Activated B cell treated with CpG ODN at 0.5 μM for 24 hours (primary cell): Measurements from ENCODE around the gene TMEM95. TPM values are rescaled to one million over a fixed set of nuclear protein-coding genes. Genes with fewer than 3 reads are reported as not detected.
A peak's percentile ranks its signal among the peaks of the same experiment; 100 is the strongest.

Experiments used
- ATAC-seq: fragments of 200-7000 bp; cut with Tn5 transposase; one replicate; pipeline ENCODE4 v1.10.0; 2021; ENCODE audit warnings: low read depth, mild to moderate bottlenecking, moderate library complexity
- CTCF ChIA-PET: fragments of 350-600 bp; sonication (Branson Sonifier 250); formaldehyde crosslinking; loops from one replicate; lab custom pipeline; 2021; ENCODE audit warnings: antibody characterized with exemption; lab: Charles Lee
- POLR2A ChIA-PET: fragments of 350-600 bp; sonication (Branson Sonifier 250); formaldehyde crosslinking; loops from one replicate; lab custom pipeline; 2021; ENCODE audit warnings: antibody characterized with exemption; lab: Charles Lee
- DNase-seq: peaks from one replicate; pipeline ENCODE4 v3.0.0; 2022
- H3K27ac Mint-ChIP-seq: one replicate; pipeline ENCODE4 v1.8.0; 2020; ENCODE audit warnings: mixed read lengths
- H3K27me3 Mint-ChIP-seq: one replicate; pipeline ENCODE4 v1.8.0; 2021; ENCODE audit warnings: mixed read lengths
- H3K36me3 Mint-ChIP-seq: one replicate; pipeline ENCODE4 v1.8.0; 2021; ENCODE audit warnings: low read depth, mixed read lengths
- H3K4me1 Mint-ChIP-seq: one replicate; pipeline ENCODE4 v1.8.0; 2021; ENCODE audit warnings: mixed read lengths
- H3K4me3 Mint-ChIP-seq: one replicate; pipeline ENCODE4 v1.8.0; 2020; ENCODE audit warnings: mild to moderate bottlenecking, mixed read lengths
- H3K9me3 Mint-ChIP-seq: one replicate; pipeline ENCODE4 v1.8.0; 2020; ENCODE audit warnings: mixed read lengths
- CTCF ChIP-seq: fragments of 200-600 bp; IDR thresholded peaks from one replicate; pipeline ENCODE4 v1.8.0; 2022; ENCODE audit warnings: antibody characterized with exemption, mild to moderate bottlenecking
- intact Hi-C: fragments of 100-400 bp; cut with micrococcal nuclease; formaldehyde crosslinking; loops from one replicate; pipeline ENCODE4 v1.15.1; 2024
- total RNA-seq: library from RNA; stranded (reverse); gene quantifications from 2 replicates; pipeline ENCODE4 v1.2.3, GENCODE V29; 2022

TMEM95 gene
- total RNA-seq, 1 donor from 2014 or later = not detected

GRCh38 chr17:7323731-7324437 lies 31.1 kb upstream of the TMEM95 start:
- Mint-ChIP-seq H3K9me3 (no peaks in the 10 kb centered on the region), H3K36me3 (peaks cover 71% of the 10 kb centered on the region), H3K4me3 (no peak overlapping the region), H3K27me3 (no peaks in the 10 kb centered on the region), H3K4me1 (peaks cover 15% of the 10 kb centered on the region), H3K27ac (no peak overlapping the region)
- intact Hi-C loops = loop anchor here (1.0 kb wide), 3 partner anchors 21 to 43 kb away; partner anchors contain the start of genes KCTD11 and SLC2A4
- DNase-seq (peak; percentile 62), ATAC-seq (peak; percentile 41)
- peak; percentile 64 for TF ChIP-seq CTCF
- ChIA-PET POLR2A (interaction anchor here (0.9 to 1.3 kb wide), 3 partner anchors 8 to 27 kb away, joined by 3 to 7 read pairs (median 4); partner anchors contain the start of gene ACAP1), CTCF (interaction anchor here (0.7 to 2.2 kb wide), 6 partner anchors 10 to 26 kb away, joined by 3 to 18 read pairs (median 5); partner anchors contain the start of gene ACAP1)

- Mint-ChIP-seq H3K27me3 (no peaks in the 10 kb centered on the region), H3K9me3 (no peaks in the 10 kb centered on the region), H3K4me3 (no peak overlapping the region), H3K36me3 (peaks cover 72% of the 10 kb centered on the region), H3K4me1 (peaks cover 16% of the 10 kb centered on the region), H3K27ac (no peak overlapping the region)
- ChIA-PET CTCF (interaction anchor here (0.7 to 2.2 kb wide), 8 partner anchors 9 to 151 kb away, joined by 3 to 18 read pairs (median 3); partner anchors contain the start of genes ACAP1 and GPS2), POLR2A (interaction anchor here (0.7 to 3.6 kb wide), 6 partner anchors 8 to 27 kb away, joined by 3 to 20 read pairs (median 4); partner anchors contain the start of gene ACAP1)
- no peak for ATAC-seq
- no peak for DNase-seq
- TF ChIP-seq CTCF = no peak
- intact Hi-C loops = loop anchor here (1.0 kb wide), 3 partner anchors 21 to 43 kb away; partner anchors contain the start of genes KCTD11 and SLC2A4
Observed at GRCh38 chr17:7324438-7324779, 30.5 kb upstream of the TMEM95 start.

- Mint-ChIP-seq H3K27ac (no peak overlapping the region), H3K9me3 (no peaks in the 10 kb centered on the region), H3K4me3 (no peak overlapping the region), H3K36me3 (peaks cover 76% of the 10 kb centered on the region), H3K4me1 (peaks cover 22% of the 10 kb centered on the region), H3K27me3 (no peaks in the 10 kb centered on the region)
- intact Hi-C loops = no loop called here
- TF ChIP-seq CTCF = no peak
- ChIA-PET POLR2A (interaction anchor here (0.7 to 3.6 kb wide), 5 partner anchors 9 to 26 kb away, joined by 3 to 20 read pairs (median 3); partner anchors contain the start of gene ACAP1), CTCF (interaction anchor here (0.6 to 2.2 kb wide), 9 partner anchors 9 to 151 kb away, joined by 3 to 18 read pairs (median 3); partner anchors contain the start of genes ACAP1 and GPS2)
- no peak for DNase-seq
- ATAC-seq = no peak
Observed at GRCh38 chr17:7325031-7325528, 29.9 kb upstream of the TMEM95 start.

GRCh38 chr17:7326186-7326585 lies 28.8 kb upstream of the TMEM95 start:
- peaks cover 30% of the 10 kb centered on the region for H3K4me1 Mint-ChIP-seq
- ChIA-PET CTCF (interaction anchor here (1.0 to 1.2 kb wide), 4 partner anchors 11 to 30 kb away, joined by 3 to 4 read pairs (median 3); no protein-coding TSS in a partner anchor), POLR2A (interaction anchor here (0.9 to 3.6 kb wide), 4 partner anchors 10 to 25 kb away, joined by 3 to 20 read pairs (median 8); partner anchors contain the start of genes ACAP1 and GPS2)
- no peak for ATAC-seq
- no peaks in the 10 kb centered on the region for H3K9me3 Mint-ChIP-seq
- no peak overlapping the region for H3K4me3 Mint-ChIP-seq
- no peak for DNase-seq
- intact Hi-C loops = no loop called here
- no peak for TF ChIP-seq CTCF
- H3K27me3 Mint-ChIP-seq = no peaks in the 10 kb centered on the region
- peaks cover 66% of the 10 kb centered on the region for H3K36me3 Mint-ChIP-seq
- H3K27ac Mint-ChIP-seq = no peak overlapping the region
